Fibroblast of skin of back (primary cell): ENCODE data around the gene ALDH5A1.

ENCODE experiments used
- DNase-seq: peaks from one replicate; pipeline ENCODE4 v3.0.0-alpha.2; 2013

The ALDH5A1 gene

DNA sequence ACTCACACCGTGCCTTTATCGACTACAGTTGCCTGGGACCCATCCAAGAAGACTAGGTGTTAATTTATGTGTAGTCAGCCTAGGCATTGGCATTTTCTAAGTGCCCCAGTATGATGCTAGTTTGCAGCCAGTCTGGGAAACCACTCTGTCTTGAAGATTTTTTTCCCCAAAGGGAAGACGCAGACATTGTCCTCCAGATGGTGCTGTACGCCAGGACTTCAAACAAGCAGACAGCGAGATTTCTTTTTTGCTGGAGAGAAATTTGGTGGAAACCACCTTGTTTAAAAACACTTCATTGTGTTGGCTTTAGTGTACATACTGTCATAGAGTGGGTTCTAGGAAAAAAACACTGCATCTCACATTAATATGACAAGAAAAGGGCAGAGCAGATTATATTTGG, 30.0 kb downstream of the ALDH5A1 start:
- DNase-seq, result peak; percentile 44

DNA sequence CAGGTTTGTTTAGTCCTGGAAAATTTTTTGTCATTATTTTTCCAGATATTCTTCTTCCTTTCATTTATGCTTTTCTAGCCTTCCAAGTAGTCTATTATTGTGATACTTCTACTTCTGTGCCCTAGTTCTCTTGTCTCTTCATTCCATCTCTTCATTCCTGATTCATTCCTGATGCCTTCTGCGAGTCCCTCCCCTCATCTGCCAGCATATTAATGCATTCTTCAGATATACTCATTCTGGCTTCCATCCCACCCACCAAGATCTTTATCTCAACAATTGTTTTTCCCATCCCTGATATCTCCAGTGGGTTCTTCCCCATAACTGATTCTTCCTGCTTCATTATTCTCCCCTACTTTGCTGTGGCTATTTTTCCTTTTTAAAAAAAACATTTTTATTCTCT, 35.2 kb downstream of the ALDH5A1 start:
- peak; percentile 24 for DNase-seq

DNA sequence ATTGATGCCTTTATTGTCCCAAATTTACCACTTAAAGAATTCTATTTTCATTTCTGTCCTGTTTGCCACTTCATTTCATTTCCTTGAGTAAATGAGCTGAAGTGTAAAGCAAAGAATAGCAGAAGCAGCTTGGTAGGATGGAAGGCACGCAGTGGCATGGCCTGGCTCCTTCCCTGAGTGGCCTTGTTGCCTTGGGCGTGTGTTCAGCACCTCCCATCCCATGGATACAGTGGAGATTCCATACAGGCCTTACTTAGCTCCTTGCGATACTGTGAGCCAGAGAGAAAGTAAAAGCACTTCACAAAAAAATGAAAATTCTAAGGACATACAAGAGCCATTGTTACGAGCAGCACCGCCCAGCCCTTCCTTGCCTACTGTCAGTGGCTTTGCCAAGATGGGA, 39.6 kb downstream of the ALDH5A1 start:
- DNase-seq, result no peak

DNA sequence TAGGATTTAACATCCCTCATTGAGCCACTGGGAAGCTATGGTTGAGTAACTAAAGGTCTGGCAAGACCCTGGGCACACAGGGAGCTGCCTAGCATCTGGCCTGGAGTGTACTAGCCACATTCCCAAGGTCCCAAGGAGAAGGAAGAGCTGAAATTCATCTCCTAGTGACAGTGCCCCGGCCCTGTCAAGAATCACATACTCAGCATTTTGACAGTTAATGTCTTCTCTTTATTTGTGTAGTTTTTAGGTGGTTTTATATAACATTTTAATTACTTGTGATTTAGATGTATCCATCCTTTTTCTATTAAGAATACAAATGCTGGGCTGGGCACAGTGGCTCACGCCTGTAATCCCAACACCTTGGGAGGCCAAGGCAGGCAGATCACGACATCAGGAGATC, 40.4 kb downstream of the ALDH5A1 start:
- DNase-seq, result no peak

DNA sequence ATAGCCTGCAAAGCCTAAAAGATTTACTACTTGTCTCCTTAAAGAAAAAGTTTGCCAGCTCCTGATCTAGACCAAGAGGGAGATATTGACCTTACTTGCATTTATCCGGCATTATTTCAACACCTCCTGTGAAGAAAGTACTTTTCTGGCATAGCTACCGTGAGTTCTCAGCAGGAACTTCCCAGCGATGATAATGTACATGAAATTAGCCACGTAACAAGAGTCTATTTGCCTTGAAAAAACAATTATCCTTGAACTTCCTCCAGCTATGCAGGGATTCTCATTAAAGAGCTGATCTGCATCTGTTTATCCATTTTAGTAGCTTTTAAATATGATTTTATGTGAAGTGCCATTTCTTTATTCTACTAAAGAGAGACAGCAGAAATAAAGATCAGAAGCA, 41.7 kb downstream of the ALDH5A1 start:
- DNase-seq, result no peak

DNA sequence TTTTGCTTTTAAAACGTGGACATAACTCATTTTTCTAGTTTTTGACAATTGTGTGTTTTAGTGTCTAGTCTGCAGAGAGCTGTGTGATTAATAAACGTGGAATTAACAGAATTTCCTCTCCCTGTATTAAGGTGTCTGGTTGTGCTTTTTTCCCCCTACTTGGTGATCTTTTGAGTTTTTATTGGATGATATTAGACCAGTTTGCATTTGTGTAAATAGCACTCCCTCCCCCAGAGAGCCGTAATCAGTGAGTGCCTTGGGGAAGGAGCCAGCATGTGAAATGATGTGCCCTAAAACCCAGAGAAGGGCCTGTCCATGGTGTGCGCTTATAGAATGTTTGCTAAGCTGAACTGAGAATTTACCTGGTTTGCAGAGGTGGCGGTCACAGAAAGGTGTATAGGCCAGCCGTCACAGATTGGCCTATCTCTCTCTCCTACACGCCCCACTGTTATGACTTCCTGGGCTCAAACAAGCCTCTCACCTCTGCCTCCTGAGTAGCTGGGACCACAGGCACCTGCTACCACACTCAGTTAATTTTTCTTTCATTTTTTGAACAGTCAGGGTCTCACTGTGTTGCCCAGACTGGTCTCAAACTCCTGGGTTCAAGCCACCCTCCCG, 42.4 kb downstream of the ALDH5A1 start:
- DNase-seq, result peak; percentile 17

DNA sequence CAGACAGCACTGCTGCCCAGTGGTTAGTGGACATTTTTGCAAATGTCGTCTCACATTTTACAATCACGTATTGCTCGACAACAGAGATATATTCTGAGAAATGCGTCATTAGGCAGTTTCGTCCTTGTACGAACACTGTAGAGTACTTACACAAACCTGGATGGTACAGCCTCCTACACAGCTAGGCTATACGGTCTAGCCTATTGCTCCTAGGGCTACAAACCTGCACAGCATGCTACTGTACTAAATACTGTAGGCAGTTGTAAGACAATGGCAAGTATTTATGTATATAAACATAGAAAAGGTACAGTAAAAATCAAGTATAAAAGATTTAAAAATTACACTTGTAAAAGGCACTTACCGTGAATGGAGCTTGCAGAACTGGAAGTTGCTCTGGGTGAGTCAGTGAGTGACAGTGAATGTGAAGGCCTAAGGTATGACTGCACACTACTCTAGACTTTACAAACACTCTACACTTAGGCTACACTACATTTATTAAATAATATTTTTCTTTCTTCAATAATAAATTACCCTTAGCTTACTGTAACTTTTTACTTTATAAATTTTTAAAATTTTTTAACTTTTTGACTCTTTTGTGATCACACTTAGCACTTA, 43.1 kb downstream of the ALDH5A1 start:
- DNase-seq, result peak; percentile 7

DNA sequence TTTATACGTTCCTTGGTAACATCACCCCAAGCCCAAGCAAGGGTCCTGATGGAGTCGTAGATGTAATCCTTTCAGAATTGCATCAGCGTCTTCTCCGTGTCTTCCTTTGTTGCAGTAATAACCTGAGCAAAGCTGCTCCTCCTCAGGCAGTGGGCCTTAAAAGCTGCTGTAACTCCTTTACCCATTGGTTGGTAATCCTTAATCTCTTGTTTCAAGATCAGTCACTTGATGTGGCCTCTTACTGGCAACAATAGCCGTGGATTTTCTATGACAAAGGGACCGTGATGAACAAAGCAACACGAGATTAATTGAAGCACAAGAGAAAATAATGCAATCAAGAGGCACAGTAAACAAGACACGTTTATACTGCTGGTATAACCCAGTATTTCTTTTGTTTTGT, 44.6 kb downstream of the ALDH5A1 start:
- DNase-seq, result no peak

DNA sequence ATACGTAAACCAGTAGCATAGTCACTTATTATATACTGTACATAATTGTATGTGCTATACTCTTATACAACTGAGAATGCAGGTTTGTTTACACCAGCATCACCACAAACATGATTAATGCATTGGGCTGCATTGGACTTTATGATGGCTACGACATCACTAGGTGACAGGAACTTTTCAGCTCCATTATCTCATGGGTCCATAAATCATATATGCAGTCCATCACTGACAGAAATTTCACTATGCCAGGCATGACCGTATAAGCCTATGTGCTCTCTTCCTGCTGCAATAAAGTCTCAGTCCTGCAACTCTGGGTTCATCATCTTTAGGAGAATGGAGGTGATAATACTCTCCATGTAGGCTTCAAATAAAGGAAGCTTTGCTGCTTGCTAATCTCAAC, 45.4 kb downstream of the ALDH5A1 start:
- DNase-seq, result no peak

DNA sequence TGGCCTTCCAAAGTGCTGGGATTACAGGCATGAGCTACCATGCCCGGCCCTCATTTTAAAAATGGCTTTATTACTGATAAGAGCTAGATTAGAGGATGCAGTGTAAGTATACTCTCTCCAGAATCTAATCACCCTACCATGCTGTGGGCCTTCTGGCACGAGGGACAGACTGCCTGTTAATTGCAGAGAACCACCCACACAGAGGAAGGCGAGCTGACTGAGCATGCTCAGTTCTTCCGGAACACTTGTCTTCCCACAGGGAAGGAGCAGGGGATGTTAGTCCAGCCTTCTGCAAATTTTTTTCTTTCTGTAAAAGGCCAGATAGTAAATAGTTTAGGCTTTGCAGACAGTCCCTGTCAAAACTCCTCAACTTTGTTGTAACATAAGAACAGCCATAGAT, 48.9 kb downstream of the ALDH5A1 start:
- DNase-seq, result no peak

DNA sequence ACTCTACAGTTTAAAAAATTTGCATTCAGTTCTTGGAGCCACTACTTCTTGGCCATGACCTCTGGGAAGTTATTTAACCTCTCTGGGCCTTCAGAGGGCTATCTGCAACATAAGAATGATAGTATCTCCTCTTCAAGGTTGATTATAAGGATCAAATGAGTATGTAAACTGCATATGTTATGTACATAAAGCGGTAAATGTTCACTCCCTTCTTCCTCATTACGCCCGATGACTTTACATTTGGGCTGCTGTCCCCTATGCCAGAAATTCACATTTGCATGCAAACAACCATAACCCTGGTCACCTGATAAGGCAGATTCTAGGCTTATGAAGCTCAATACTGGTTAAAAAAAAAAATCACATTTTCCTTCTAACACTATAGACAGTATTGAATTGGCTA, 50.4 kb downstream of the ALDH5A1 start:
- no peak for DNase-seq

DNA sequence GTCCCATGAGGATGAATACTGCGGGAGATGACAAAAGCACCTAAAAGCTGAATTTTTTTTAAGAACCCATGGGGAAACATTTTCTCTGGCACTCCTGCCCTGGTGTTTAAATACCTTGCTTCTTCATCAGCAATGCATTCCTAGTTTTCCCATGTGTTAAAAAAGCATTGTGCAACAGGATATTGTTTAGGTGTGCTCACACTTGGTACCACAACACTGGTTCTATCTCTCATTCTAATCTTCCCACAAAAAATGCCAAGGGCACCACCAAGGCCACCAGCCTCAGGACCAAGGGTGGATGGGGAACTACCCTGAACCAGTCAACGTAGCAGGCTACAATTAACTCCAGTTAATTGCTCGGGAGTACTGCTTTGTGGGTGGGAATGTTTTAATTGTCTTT, 50.9 kb downstream of the ALDH5A1 start:
- DNase-seq, result no peak

DNA sequence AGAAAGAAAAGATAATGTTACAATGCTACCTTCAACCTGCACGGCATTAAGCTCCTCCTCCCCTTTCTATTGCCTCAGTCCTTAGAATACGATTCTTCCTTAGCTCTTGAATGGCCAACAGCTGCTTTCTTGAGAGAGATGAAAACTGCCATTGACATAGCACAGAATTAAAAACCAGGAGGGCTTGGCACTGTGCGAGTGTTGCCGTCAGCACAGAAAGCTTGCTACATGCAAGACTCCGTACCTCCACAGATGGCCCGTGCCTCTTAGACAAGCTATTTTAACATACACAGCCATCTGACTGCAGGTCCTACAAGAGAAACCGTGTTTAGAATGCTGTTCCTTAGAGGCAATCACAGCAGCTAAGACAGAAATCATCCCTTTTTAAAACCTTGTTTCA, 51.7 kb downstream of the ALDH5A1 start:
- DNase-seq, result no peak

DNA sequence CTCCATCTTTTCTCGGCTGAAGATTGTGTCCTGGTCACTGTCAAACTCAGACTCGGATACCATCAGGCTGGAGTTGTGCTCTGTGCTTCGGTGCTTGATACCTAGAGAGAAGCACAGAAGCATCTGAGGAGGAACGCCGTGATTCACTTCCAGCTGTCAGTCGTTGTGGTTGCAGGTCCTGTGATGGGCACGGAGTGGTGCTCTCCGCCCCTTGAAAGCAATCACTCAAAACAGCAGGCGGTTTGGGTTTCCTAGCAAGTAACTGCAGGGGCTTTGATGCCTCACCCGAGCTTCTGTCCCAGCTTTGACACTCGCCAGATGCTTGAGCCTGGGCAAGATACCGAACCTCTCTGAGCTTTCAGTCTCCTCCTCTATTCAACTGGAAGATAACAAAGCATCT, 52.5 kb downstream of the ALDH5A1 start:
- no peak for DNase-seq

DNA sequence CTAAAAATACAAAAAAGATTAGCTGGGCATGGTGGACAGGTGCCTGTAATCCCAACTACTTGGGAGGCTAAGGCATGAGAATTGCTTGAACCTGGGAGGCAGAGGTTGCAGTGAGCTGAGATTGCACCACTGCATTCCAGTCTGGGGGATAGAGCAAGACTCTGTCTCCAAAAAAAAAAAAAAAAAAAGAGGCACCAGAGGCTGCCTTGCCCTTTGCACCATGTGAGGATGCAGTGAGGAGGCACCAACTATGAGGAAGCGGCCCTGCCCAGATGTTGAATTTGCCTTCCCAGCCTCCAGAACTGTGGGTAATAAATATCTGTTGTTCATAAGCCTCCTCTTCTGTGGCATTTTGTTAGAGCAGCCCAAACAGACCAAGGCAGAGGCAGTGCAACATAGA, 54.4 kb downstream of the ALDH5A1 start:
- DNase-seq, result no peak

DNA sequence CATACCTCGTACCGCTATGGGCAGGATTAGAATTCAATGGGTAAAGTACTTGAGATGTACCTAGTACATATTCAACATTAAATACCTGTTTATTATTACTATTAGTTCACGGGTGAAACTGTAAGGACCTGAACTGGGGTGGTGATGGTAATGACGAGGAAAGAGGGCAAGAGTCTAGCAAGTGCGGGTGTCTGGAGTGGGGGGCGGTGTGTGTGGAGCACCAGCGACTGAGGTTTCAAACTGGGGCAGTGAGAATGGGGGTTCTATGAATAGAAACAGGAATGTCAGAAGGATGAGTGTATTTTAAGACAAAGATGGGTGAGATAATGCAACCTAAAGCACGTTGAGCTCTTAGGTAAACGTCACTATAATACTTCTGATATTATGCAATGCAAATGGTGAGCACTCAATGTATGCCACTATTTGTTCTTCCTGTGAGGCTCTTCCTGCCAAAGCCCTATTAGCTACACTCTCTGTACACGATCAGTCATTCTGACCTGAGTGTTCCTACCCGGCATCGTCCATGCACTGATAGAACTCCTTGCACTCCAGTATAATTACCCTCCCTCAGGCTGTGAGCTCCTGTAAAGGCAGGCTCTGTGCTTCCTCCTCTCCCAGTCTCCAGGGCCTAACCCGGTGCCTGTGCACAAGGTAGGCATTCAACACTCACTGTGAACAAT, 55.0 kb downstream of the ALDH5A1 start:
- DNase-seq, result no peak

DNA sequence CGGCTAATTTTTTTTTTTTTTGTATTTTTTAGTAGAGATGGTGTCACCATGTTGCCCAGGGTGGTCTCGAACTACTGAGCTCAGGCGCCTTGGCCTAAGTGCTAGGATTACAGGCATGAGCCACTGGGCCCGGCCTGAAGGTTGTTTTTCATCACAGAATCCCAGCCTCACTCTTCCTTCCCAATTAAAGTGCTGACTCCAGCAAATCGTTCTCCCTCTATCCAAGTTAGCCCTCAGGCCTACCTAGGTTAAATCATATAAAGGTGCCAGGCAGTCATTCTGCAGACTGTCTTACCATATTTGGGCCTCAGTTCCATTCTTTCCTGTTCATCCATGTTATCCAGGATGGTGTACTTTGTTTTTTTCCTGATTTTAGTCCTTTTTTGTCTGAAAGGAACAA, 56.4 kb downstream of the ALDH5A1 start:
- no peak for DNase-seq

DNA sequence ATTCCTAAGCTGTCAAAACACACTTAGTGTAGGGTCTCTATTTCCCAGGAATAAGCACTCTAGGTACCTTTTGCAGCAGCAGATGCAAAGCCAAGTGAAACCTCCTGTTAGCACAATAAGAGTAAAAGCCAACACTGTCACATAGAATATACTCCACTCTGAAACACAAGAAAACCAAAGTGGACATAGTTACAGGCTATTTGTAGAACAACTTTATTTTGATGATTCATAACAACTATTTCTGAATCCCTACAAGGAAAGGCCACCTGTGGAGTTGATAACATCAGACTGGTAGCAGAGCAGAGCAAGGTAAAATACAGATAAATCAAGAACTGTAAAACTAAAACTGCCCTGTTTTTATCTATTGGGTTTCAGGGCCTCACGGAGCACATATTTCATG, 59.7 kb downstream of the ALDH5A1 start:
- DNase-seq, result no peak

DNA sequence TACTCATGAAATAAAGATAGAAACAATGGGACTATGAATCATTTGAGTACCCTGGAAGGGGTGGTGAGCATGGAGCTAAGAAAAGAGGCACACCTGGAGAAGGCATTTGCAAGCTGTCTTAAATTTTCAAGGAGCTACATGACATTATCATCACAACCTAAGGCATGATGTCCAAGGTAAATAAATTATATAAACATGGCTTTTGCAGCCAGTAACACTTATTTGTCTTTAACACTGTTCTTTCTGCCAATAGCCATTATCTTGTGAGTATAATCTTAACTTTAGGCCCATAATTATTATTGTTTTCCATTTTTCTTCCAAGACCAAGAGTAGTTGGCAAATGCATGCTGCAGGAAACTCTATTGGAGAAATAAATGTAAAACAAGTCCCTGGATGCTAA, 63.7 kb downstream of the ALDH5A1 start:
- no peak for DNase-seq

DNA sequence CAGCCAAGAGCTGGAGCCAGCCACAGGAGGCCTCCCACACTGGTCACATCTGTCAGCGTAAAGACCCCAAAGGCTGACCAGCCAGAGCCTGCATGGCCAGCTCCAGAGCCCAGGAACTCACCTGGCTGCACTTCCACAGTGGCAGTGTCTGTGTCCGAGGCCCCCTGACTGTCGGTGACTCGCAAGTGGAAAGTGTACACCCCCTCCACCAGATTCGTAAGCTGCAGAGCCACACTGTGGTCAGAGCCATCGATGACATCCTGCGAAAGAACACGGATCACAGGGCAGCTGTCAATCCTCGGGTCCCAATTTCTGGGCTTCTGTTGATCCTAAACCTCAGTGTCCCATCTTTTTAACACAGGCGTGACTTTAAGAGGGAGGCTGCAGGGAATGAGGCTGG, 69.3 kb downstream of the ALDH5A1 start:
- DNase-seq, result no peak

DNA sequence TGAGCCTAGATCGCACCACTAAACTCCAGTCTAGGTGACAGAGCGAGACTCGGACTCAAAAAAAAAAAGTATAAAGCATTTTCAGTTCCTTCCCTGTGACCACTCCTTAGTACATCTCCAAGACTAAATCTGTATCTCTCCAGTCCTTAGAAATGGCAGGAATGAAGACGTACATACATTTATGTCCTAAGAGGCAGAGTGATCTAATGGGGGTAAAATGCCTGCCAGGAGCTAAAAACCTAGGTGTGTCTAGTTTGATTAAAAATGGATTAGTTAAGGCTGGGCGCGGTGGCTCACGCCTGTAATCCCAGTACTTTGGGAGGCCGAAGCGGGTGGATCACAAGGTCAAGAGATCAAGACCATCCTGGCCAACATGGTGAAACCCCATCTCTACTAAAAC, 70.4 kb downstream of the ALDH5A1 start:
- no peak for DNase-seq

DNA sequence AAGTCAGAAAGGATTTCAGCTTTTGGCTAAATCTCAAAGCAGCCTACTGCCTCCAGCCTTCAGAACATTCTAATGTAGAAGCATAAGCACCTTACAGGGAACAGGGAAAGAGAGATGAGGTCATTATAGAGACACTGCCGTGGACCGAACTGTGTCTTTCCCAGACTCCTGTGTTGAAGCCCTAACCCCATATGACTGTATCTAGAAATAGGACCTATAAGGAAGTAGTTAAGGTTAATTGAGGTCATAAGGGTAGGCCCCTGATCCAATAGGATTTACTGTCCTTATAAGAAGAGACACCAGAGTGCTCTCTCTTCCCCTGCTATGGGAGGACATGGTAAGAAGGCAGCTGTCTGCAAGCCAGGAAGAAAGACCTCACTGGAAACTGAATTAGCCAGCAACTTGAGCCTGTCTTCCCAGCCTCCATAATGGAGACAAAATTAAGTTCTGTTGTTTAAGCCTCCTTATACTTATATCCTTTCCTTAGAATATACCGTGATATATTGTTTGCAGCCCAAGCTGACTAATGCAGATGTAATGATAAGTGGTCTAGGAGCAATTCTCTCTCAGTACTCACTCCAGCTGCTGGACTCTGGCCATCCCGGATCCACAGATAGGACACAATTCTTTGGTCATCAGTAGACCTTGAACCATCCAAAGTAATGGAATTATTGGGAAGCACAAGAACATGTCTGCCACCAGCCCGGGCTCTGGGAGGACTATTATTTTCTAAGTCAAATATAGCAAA, 71.4 kb downstream of the ALDH5A1 start:
- DNase-seq, result peak; percentile 8

DNA sequence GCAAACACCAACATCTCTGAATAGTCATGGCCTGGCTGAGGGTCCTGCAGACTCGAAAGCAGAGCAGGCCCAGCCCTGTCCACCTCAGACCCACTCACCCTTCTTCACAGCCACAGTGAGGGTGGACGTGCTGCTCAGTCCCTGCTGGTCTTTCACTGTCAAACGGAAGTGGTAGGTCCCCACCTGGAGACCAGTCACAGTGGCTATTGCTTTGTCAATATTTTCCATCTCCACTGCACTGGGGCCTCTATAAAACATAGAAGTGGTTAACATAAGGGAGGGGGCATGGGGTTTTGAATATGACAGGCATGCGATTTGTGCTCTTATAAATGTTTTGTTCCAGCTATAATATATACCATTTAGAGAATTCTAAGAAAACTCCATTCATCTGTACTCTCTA, 73.9 kb downstream of the ALDH5A1 start:
- no peak for DNase-seq

DNA sequence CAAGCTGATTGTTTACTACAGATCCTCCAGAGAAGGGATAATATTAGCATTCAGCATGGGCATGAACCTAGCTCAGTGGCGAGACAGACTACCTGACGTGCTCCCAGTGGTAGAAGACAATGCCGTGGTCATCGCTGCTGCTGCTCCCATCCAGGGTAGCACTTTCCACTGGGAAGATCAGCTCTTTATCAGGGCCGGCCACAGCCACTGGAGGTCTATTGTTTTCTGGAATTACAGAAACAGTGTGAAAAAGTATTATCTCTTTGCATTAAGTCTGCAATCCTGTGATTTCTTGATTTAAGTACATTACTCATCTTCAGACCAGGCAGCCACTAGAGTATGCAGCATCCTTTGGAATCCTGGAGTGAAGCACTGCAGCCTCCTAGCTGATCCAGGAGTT, 75.0 kb downstream of the ALDH5A1 start:
- no peak for DNase-seq
